Neural cell (in vitro differentiated cells): ENCODE data around the gene CLSTN2. TPM values are rescaled to one million over a fixed set of nuclear protein-coding genes. Genes with fewer than 3 reads are reported as not detected.

Experiments used
- H2AFZ ChIP-seq: fragments of 200-600, 300-800 bp; sonication (generic), shearing (Covaris generic); 2 replicates; pipeline ENCODE4 v1.6.0; 2014; ENCODE audit warnings: low read depth, mild to moderate bottlenecking, antibody characterized with exemption, low read length, moderate library complexity
- H3F3A ChIP-seq: fragments of 200-600 bp; shearing (Covaris generic); 2 replicates; pipeline ENCODE4 v1.6.1; 2016; ENCODE audit warnings: mild to moderate bottlenecking, moderate library complexity, mixed read lengths, antibody characterized with exemption, low read length; ENCODE audit not compliant: insufficient read depth, poor library complexity, severe bottlenecking
- H3K27ac ChIP-seq: fragments of 200-600, 300-800 bp; sonication (generic), shearing (Covaris generic); 2 replicates; pipeline ENCODE4 v1.5.1; 2014; ENCODE audit warnings: mild to moderate bottlenecking, low read length, moderate library complexity
- H3K27me3 ChIP-seq: fragments of 300-800, 200-600 bp; sonication (generic), shearing (Covaris generic); 2 replicates; pipeline ENCODE4 v1.6.0; 2014; ENCODE audit warnings: mild to moderate bottlenecking, low read depth, low read length, moderate library complexity; ENCODE audit not compliant: insufficient read depth
- H3K36me3 ChIP-seq: fragments of 300-800, 200-600 bp; sonication (generic), shearing (Covaris generic); 2 replicates; pipeline ENCODE4 v1.5.1; 2014; ENCODE audit warnings: mild to moderate bottlenecking, antibody characterized with exemption, low read length, moderate library complexity; ENCODE audit not compliant: insufficient read depth
- H3K4me2 ChIP-seq: fragments of 300-800, 200-600 bp; sonication (generic), shearing (Covaris generic); 2 replicates; pipeline ENCODE4 v1.6.0; 2014; ENCODE audit warnings: mild to moderate bottlenecking, low read length
- H3K4me3 ChIP-seq: fragments of 300-800, 200-600 bp; sonication (generic), shearing (Covaris generic); 2 replicates; pipeline ENCODE4 v1.5.1; 2014; ENCODE audit warnings: mild to moderate bottlenecking, low read length, moderate library complexity
- H3K79me2 ChIP-seq: fragments of 200-600 bp; shearing (Covaris generic); replicated peaks from 2 replicates; pipeline ENCODE4 v1.6.0; 2014; ENCODE audit warnings: mild to moderate bottlenecking, low read length, moderate library complexity; ENCODE audit not compliant: insufficient read depth
- H3K9ac ChIP-seq: fragments of 300-800, 200-600 bp; sonication (generic), shearing (Covaris generic); 2 replicates; pipeline ENCODE4 v1.6.1; 2016; ENCODE audit warnings: mild to moderate bottlenecking, low read length, mixed read lengths
- H3K9me2 ChIP-seq: fragments of 200-600 bp; shearing (Covaris generic); 2 replicates; pipeline ENCODE4 v1.6.1; 2016; ENCODE audit warnings: mild to moderate bottlenecking, low read length, mixed read lengths; ENCODE audit not compliant: insufficient read depth
- H3K9me3 ChIP-seq: fragments of 200-600, 300-800 bp; sonication (generic), shearing (Covaris generic); 2 replicates; pipeline ENCODE4 v1.6.1; 2016; ENCODE audit warnings: mild to moderate bottlenecking, mixed run types, low read length, moderate library complexity, mixed read lengths
- H4K20me1 ChIP-seq: fragments of 200-600 bp; shearing (Covaris generic); 2 replicates; pipeline ENCODE4 v1.6.1; 2016; ENCODE audit warnings: mild to moderate bottlenecking, mixed run types; ENCODE audit not compliant: insufficient read depth
- EP300 ChIP-seq: fragments of 450-650 bp; conservative IDR thresholded peaks from 2 replicates; pipeline ENCODE4 v1.6.1; 2014; ENCODE audit warnings: antibody characterized with exemption, mild to moderate bottlenecking, moderate library complexity; ENCODE audit not compliant: poor library complexity, severe bottlenecking
- EZH2 ChIP-seq: fragments of 200-600, 300-800 bp; shearing (Covaris generic), sonication (generic); IDR thresholded peaks from 2 replicates; pipeline ENCODE4 v1.6.1; 2014; ENCODE audit warnings: antibody characterized with exemption, low read length, borderline replicate concordance, mild to moderate bottlenecking; ENCODE audit not compliant: insufficient read depth, poor library complexity, severe bottlenecking
- MXI1 ChIP-seq: fragments of 450-650 bp; conservative IDR thresholded peaks from 2 replicates; pipeline ENCODE4 v1.6.1; 2014; ENCODE audit warnings: antibody characterized with exemption, mild to moderate bottlenecking; ENCODE audit not compliant: poor library complexity, severe bottlenecking
- POLR2AphosphoS5 ChIP-seq: IDR thresholded peaks from 2 replicates; pipeline ENCODE4 v1.6.1; 2012
- RAD21 ChIP-seq: fragments of 450-650 bp; conservative IDR thresholded peaks from 2 replicates; pipeline ENCODE4 v1.6.1; 2014; ENCODE audit warnings: antibody characterized with exemption, mild to moderate bottlenecking, moderate library complexity
- SMC3 ChIP-seq: fragments of 450-650 bp; conservative IDR thresholded peaks from 2 replicates; pipeline ENCODE4 v1.6.1; 2014; ENCODE audit warnings: antibody characterized with exemption, mild to moderate bottlenecking, moderate library complexity; ENCODE audit not compliant: poor library complexity
- TAF1 ChIP-seq: IDR thresholded peaks from 2 replicates; pipeline ENCODE4 v1.6.1; 2012; ENCODE audit warnings: low read depth
- polyA plus RNA-seq: library from polyadenylated mRNA; depleted of rRNA; stranded (reverse); fragments of >200 nt; gene quantifications from 2 replicates; pipeline ENCODE4 v1.2.3, GENCODE V29; 2014
- TF ChIP-seq, protein P1 (sequence below): fragments of 450-650 bp; IDR thresholded peaks from 2 replicates; pipeline ENCODE4 v1.5.1; 2014; ENCODE audit warnings: antibody characterized with exemption, mild to moderate bottlenecking, moderate library complexity; ENCODE audit not compliant: poor library complexity, severe bottlenecking
- TF ChIP-seq, protein P2 (sequence below): IDR thresholded peaks from 2 replicates; pipeline ENCODE4 v1.6.1; 2012; ENCODE audit warnings: borderline replicate concordance

The CLSTN2 gene
- polyA plus RNA-seq, 1 donor from 2014 or later, result 10.7 TPM

DNA sequence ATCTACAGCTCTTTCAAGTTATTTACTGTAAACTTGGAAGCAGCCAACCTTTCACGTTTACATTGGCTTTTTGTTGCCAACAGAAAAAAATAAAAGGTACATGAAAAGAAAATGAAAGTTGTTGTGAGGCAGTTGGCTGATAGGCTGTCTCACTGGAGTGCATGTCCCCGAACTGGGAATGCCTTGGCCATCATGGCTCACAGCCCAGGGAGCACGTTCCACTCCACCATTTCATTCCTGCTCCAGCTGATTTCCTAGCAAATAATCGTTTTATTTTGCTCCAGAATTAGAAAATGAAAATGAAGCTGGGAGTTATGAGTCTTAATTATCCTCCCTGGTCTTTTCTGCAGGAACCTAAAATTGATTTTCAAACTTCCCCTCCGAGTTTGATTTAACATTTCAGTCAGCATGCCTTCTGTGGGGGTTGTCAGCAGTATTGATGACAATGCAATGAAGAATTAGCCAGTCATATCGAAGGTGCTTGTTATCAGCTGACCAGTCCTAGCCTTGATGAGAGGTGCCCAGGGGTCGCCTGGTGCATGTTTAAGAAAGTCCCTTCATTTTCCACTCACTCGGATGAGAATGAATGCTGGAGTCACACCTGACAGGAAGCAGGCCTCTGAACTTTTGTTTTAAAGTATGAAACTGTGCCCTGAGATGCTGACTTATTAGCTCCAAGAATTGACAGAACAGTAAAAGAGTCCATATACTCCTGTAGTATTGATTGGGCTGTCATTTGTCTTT is 449.2 kb downstream of the CLSTN2 start:
- no peak overlapping the region for H3K4me3 ChIP-seq
- no peaks in the 10 kb centered on the region for H3F3A ChIP-seq
- H3K9ac ChIP-seq, result no peak overlapping the region
- H3K27me3 ChIP-seq, result no peaks in the 10 kb centered on the region
- H3K36me3 ChIP-seq, result no peaks in the 10 kb centered on the region
- H3K9me2 ChIP-seq, result no peaks in the 10 kb centered on the region
- H2AFZ ChIP-seq, result no peak overlapping the region
- no peaks in the 10 kb centered on the region for H4K20me1 ChIP-seq
- no peak overlapping the region for H3K27ac ChIP-seq
- TF ChIP-seq MXI1, result no peak
- no peak for TF ChIP-seq EP300
- TF ChIP-seq SMC3, result no peak
- no peak for TF ChIP-seq RAD21
- TF ChIP-seq, protein P1, sequence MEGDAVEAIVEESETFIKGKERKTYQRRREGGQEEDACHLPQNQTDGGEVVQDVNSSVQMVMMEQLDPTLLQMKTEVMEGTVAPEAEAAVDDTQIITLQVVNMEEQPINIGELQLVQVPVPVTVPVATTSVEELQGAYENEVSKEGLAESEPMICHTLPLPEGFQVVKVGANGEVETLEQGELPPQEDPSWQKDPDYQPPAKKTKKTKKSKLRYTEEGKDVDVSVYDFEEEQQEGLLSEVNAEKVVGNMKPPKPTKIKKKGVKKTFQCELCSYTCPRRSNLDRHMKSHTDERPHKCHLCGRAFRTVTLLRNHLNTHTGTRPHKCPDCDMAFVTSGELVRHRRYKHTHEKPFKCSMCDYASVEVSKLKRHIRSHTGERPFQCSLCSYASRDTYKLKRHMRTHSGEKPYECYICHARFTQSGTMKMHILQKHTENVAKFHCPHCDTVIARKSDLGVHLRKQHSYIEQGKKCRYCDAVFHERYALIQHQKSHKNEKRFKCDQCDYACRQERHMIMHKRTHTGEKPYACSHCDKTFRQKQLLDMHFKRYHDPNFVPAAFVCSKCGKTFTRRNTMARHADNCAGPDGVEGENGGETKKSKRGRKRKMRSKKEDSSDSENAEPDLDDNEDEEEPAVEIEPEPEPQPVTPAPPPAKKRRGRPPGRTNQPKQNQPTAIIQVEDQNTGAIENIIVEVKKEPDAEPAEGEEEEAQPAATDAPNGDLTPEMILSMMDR, result no peak
- no peak for TF ChIP-seq TAF1
- TF ChIP-seq POLR2AphosphoS5, result no peak
- no peak for TF ChIP-seq EZH2
- TF ChIP-seq, protein P2, sequence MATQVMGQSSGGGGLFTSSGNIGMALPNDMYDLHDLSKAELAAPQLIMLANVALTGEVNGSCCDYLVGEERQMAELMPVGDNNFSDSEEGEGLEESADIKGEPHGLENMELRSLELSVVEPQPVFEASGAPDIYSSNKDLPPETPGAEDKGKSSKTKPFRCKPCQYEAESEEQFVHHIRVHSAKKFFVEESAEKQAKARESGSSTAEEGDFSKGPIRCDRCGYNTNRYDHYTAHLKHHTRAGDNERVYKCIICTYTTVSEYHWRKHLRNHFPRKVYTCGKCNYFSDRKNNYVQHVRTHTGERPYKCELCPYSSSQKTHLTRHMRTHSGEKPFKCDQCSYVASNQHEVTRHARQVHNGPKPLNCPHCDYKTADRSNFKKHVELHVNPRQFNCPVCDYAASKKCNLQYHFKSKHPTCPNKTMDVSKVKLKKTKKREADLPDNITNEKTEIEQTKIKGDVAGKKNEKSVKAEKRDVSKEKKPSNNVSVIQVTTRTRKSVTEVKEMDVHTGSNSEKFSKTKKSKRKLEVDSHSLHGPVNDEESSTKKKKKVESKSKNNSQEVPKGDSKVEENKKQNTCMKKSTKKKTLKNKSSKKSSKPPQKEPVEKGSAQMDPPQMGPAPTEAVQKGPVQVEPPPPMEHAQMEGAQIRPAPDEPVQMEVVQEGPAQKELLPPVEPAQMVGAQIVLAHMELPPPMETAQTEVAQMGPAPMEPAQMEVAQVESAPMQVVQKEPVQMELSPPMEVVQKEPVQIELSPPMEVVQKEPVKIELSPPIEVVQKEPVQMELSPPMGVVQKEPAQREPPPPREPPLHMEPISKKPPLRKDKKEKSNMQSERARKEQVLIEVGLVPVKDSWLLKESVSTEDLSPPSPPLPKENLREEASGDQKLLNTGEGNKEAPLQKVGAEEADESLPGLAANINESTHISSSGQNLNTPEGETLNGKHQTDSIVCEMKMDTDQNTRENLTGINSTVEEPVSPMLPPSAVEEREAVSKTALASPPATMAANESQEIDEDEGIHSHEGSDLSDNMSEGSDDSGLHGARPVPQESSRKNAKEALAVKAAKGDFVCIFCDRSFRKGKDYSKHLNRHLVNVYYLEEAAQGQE, result no peak
- no peaks in the 10 kb centered on the region for H3K79me2 ChIP-seq
- no peak overlapping the region for H3K4me2 ChIP-seq
- no peaks in the 10 kb centered on the region for H3K9me3 ChIP-seq

DNA sequence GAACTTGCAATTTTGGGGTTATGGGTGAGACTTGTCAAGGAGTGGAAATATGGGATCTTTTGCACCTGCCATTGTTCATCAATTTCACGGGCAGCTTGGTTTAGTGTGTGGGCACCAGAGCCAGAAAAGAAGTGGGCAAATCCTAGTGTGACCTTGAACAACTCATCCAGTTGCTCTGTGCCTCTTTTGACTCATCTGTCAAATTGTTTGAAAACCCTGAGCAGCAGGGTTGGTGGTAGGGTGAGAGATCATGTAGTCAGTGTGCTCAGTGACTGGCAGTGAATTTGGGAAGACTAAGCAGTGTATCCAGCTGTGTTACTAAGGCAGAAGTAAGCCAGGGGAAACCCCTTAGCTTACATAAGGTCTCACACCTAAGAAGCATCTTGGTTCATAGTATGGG is 449.9 kb downstream of the CLSTN2 start:
- H3K36me3 ChIP-seq, result no peaks in the 10 kb centered on the region
- H3K4me2 ChIP-seq, result no peak overlapping the region
- no peaks in the 10 kb centered on the region for H3K27me3 ChIP-seq
- no peaks in the 10 kb centered on the region for H3F3A ChIP-seq
- TF ChIP-seq, protein P2, result no peak
- TF ChIP-seq SMC3, result no peak
- TF ChIP-seq TAF1, result no peak
- TF ChIP-seq, protein P1, result no peak
- no peak for TF ChIP-seq RAD21
- no peak for TF ChIP-seq EP300
- no peak for TF ChIP-seq EZH2
- TF ChIP-seq MXI1, result no peak
- TF ChIP-seq POLR2AphosphoS5, result no peak
- no peak overlapping the region for H3K4me3 ChIP-seq
- H3K9me2 ChIP-seq, result no peaks in the 10 kb centered on the region
- H3K79me2 ChIP-seq, result no peaks in the 10 kb centered on the region
- H2AFZ ChIP-seq, result no peak overlapping the region
- no peak overlapping the region for H3K27ac ChIP-seq
- H4K20me1 ChIP-seq, result no peaks in the 10 kb centered on the region
- no peaks in the 10 kb centered on the region for H3K9me3 ChIP-seq
- no peak overlapping the region for H3K9ac ChIP-seq
